ENCODE data around the gene ANKAR. TPM values are rescaled to one million over a fixed set of nuclear protein-coding genes. Genes with fewer than 3 reads are reported as not detected.
"Not testable (repeated sequence)": the region's sequence is repeated elsewhere in the genome, so short reads cannot be mapped to it uniquely, and the experiment has no call there.

The ANKAR gene
- total RNA-seq, 1 experiment from 2014 or later, result 2.0 TPM

- H4K91ac ChIP-seq (ENCODE audit: insufficient read length, low read depth, low read length), result no peak overlapping the region
- no peak overlapping the region for H3K27ac ChIP-seq (ENCODE audit: insufficient read length, low read depth, low read length)
- no peak overlapping the region for H2BK12ac ChIP-seq (ENCODE audit: insufficient read length, low read depth, low read length)
- Mint-ChIP-seq H3K27ac (peak overlapping the region in 1 of 3 experiments; percentile 87; a peak in 3 of 7 replicates), H3K9me3 (peaks cover 14 to 24% of the 10 kb centered on the region in 2 experiments), H3K4me3 (no peak overlapping the region), H3K4me1 (peaks cover 5 to 7% of the 10 kb centered on the region in 2 experiments), H3K36me3 (ENCODE audit: insufficient read depth in 1 of 3, low read depth in 3 of 3) (peaks cover 0 to 19% (median 16%) of the 10 kb centered on the region in 3 experiments; a peak in 5 of 7 replicates), H3K27me3 (ENCODE audit: low read depth) (peaks cover 3% of the 10 kb centered on the region; the same call in 1 of the 2 replicates)
- no peak for TF ChIP-seq CTCF (conservative IDR thresholded peaks at IDR 0.05)
- no peak overlapping the region for H2AFZ ChIP-seq (ENCODE audit: low read length)
- no peak overlapping the region for H2BK5ac ChIP-seq (ENCODE audit: insufficient read length, low read length)
- H3K23me2 ChIP-seq (ENCODE audit: insufficient read length, low read depth, low read length, poor library complexity, severe bottlenecking), result no peaks in the 10 kb centered on the region
- no peak overlapping the region for H3K56ac ChIP-seq (ENCODE audit: insufficient read length, low read depth, low read length)
- no peaks in the 10 kb centered on the region for H3K79me1 ChIP-seq (ENCODE audit: insufficient read depth, low read depth, low read length, poor library complexity, severe bottlenecking)
- H3K27me3 ChIP-seq (ENCODE audit: insufficient read depth, low read length), result no peaks in the 10 kb centered on the region
- no peak overlapping the region for H3K23ac ChIP-seq (ENCODE audit: insufficient read length, low read depth, low read length)
- no peak overlapping the region for H2BK20ac ChIP-seq (ENCODE audit: low read depth, low read length, poor library complexity, severe bottlenecking)
- H3T11ph ChIP-seq (ENCODE audit: low read length), result no peak overlapping the region
- H3K4me1 ChIP-seq (ENCODE audit: insufficient read depth, low read length), result no peaks in the 10 kb centered on the region
- no peaks in the 10 kb centered on the region for H3K9me3 ChIP-seq (ENCODE audit: control insufficient read depth, low read depth, low read length)
- no peak overlapping the region for H4K8ac ChIP-seq (replicated peaks; ENCODE audit: insufficient read length, low read depth, low read length)
- H2BK15ac ChIP-seq (ENCODE audit: low read depth, low read length), result no peak overlapping the region
- H3K14ac ChIP-seq (ENCODE audit: insufficient read depth, low read length), result no peak overlapping the region
- H4K20me1 ChIP-seq (ENCODE audit: control insufficient read depth, insufficient read depth, insufficient read length), result no peaks in the 10 kb centered on the region
- no peaks in the 10 kb centered on the region for H3K79me2 ChIP-seq (ENCODE audit: insufficient read depth, low read length)
- no peak overlapping the region for H2AK5ac ChIP-seq (ENCODE audit: insufficient read length, low read length)
- H3K4ac ChIP-seq (ENCODE audit: low read depth, low read length), result no peak overlapping the region
- no peak overlapping the region for H3K9ac ChIP-seq (ENCODE audit: extremely low read depth, insufficient read length, low read length)
- no peak overlapping the region for H3K4me2 ChIP-seq (ENCODE audit: insufficient read depth, insufficient read length, low read length)
- H4K5ac ChIP-seq (ENCODE audit: insufficient read length, low read depth, low read length), result no peak overlapping the region
- DNase-seq, result no peak
- H3K18ac ChIP-seq (ENCODE audit: insufficient read length, low read depth, low read length), result no peak overlapping the region
- no CpG with 5 or more reads among the region's 5 CpGs for WGBS (ENCODE audit: extremely low coverage, insufficient read length, low lambda C conversion rate)
- H2BK120ac ChIP-seq (ENCODE audit: low read depth, low read length, poor library complexity, severe bottlenecking), result no peak overlapping the region
These were observed 35.2 kb downstream of the ANKAR start for GRCh38 chr2:189709501-189710221.

- H3T11ph ChIP-seq (ENCODE audit: low read length); H3K79me2 ChIP-seq (ENCODE audit: insufficient read depth, low read length); H3K27ac Mint-ChIP-seq: not testable (repeated sequence)
These were observed 43.1 kb downstream of the ANKAR start for GRCh38 chr2:189717593-189717992.

More at GRCh38 chr2:189717593-189717992, 43.1 kb downstream of the ANKAR start:
- H3K23ac ChIP-seq (ENCODE audit: insufficient read length, low read depth, low read length); H3K14ac ChIP-seq (ENCODE audit: insufficient read depth, low read length); H2AFZ ChIP-seq (ENCODE audit: low read length); H4K8ac ChIP-seq (replicated peaks; ENCODE audit: insufficient read length, low read depth, low read length); H3K56ac ChIP-seq (ENCODE audit: insufficient read length, low read depth, low read length); H2AK5ac ChIP-seq (ENCODE audit: insufficient read length, low read length); H3K27me3 Mint-ChIP-seq (ENCODE audit: low read depth); H2BK12ac ChIP-seq (ENCODE audit: insufficient read length, low read depth, low read length); H3K27ac ChIP-seq (ENCODE audit: insufficient read length, low read depth, low read length); H3K4me2 ChIP-seq (ENCODE audit: insufficient read depth, insufficient read length, low read length); H3K18ac ChIP-seq (ENCODE audit: insufficient read length, low read depth, low read length); H4K5ac ChIP-seq (ENCODE audit: insufficient read length, low read depth, low read length); H3K9ac ChIP-seq (ENCODE audit: extremely low read depth, insufficient read length, low read length); H2BK120ac ChIP-seq (ENCODE audit: low read depth, low read length, poor library complexity, severe bottlenecking); H3K4me1 Mint-ChIP-seq; DNase-seq; H2BK15ac ChIP-seq (ENCODE audit: low read depth, low read length); H4K91ac ChIP-seq (ENCODE audit: insufficient read length, low read depth, low read length); H2BK5ac ChIP-seq (ENCODE audit: insufficient read length, low read length); H3K9me3 ChIP-seq (ENCODE audit: control insufficient read depth, low read depth, low read length); H3K4me1 ChIP-seq (ENCODE audit: insufficient read depth, low read length); H3K4ac ChIP-seq (ENCODE audit: low read depth, low read length); H3K27me3 ChIP-seq (ENCODE audit: insufficient read depth, low read length); H4K20me1 ChIP-seq (ENCODE audit: control insufficient read depth, insufficient read depth, insufficient read length); H3K79me1 ChIP-seq (ENCODE audit: insufficient read depth, low read depth, low read length, poor library complexity, severe bottlenecking); H3K23me2 ChIP-seq (ENCODE audit: insufficient read length, low read depth, low read length, poor library complexity, severe bottlenecking); H2BK20ac ChIP-seq (ENCODE audit: low read depth, low read length, poor library complexity, severe bottlenecking); H3K4me3 Mint-ChIP-seq: not testable (repeated sequence)
- Mint-ChIP-seq H3K36me3 (ENCODE audit: insufficient read depth in 1 of 3, low read depth in 3 of 3) (peaks cover 0 to 17% (median 16%) of the 10 kb centered on the region in 3 experiments; a peak in 4 of 7 replicates), H3K9me3 (peaks cover 25 to 48% of the 10 kb centered on the region in 2 experiments)
- WGBS (ENCODE audit: extremely low coverage, insufficient read length, low lambda C conversion rate), result no CpG with 5 or more reads among the region's 1 CpG
